Stimulated activated naive CD4-positive, alpha-beta T cell (primary cell): ENCODE measurements around the gene MALAT1.

ENCODE experiments used
- DNase-seq, 6 experiments: peaks; one replicate each; lab custom pipeline; 2025; lab: John Stamatoyannopoulos, UW

Gene MALAT1

GRCh38 chr11:65521777-65522521 is 23.1 kb downstream of the MALAT1 start:
- DNase-seq: peak in 5 of 6 experiments; percentile 29 to 60 (median 43)

GRCh38 chr11:65522718-65523630 is 24.1 kb downstream of the MALAT1 start:
- peak in 5 of 6 experiments; percentile 39 to 65 (median 56) for DNase-seq

DNA sequence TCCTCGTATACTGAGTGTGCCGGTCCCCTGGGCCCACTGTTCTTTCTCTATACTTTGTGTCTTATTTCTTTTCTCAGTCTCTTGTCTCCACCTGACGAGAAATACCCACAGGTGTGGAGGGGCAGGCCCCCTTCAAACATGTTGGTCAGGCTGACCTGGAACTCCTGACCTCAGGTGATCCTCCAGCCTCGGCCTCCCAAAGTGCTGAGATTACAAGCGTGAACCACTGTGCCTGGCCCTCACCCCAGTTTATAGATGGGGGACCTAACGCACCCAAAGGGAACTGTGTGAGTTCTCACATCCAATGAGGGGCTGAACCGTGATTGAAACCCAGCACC is 24.8 kb downstream of the MALAT1 start:
- DNase-seq: peak in 1 of 6 experiments; percentile 46

DNA sequence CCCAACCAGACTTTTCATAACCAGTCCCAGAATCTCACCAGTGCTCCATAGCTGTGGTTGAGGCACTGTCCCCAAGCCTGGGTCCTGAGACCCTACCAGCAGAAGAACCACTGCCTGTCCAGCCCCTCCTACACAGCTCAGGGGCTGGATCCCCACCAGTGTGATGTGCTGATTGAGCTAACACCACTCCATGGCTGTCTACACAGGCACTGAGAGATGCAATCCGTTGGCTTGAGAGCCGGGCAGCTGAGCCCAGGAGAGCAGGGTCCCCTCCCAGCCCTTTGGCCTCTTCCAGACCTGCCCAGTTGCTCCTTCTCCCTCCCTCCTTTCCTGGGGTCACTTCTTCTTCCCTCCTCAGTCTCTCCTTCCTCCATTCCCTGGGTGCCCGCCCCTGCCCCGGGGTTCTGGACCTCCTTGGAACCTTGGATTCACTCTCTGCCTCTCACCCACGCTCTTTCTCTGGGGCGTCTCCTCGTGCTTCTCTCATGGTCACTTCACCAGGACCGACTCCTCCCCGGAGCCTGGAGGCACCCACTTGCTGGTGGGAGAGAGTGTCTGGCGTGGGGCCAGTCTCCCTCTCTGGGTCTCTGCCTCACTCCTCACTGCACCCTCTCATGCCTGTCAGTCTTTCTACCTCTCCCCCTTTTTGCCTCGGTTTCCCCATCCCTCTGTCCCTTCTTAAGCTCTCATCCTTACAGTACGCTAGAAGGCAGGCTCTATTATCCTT is 25.3 kb downstream of the MALAT1 start:
- peak in 1 of 6 experiments; percentile 46 for DNase-seq

GRCh38 chr11:65524741-65525545 is 26.1 kb downstream of the MALAT1 start, which contains the start of gene SCYL1:
Gene SCYL1 (plus strand): TSS chr11:65525083. CDS start chr11:65525154, 71 bp downstream.
- peak; percentile 62 to 88 (median 84) for DNase-seq

GRCh38 chr11:65525546-65526480 is 27.0 kb downstream of the MALAT1 start:
- DNase-seq: peak in 1 of 6 experiments; percentile 36

DNA sequence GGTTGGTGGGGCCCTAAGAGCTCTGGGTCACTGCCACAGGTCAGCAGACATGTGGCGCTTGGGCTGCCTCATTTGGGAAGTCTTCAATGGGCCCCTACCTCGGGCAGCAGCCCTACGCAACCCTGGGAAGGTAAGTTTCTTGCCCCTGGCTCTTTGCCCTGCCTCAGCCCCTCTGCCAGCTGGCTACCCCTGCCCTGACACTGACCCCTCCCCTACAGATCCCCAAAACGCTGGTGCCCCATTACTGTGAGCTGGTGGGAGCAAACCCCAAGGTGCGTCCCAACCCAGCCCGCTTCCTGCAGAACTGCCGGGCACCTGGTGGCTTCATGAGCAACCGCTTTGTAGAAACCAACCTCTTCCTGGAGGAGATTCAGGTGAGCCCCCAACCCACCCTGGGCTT is 27.9 kb downstream of the MALAT1 start:
- no peak for DNase-seq

- DNase-seq: no peak
Measured at GRCh38 chr11:65528819-65529350, 30.0 kb downstream of the MALAT1 start.

GRCh38 chr11:65529475-65530156 is 30.8 kb downstream of the MALAT1 start:
- DNase-seq: no peak

GRCh38 chr11:65530157-65530496 is 31.3 kb downstream of the MALAT1 start:
- DNase-seq: peak in 4 of 6 experiments; percentile 10 to 32 (median 28)

DNA sequence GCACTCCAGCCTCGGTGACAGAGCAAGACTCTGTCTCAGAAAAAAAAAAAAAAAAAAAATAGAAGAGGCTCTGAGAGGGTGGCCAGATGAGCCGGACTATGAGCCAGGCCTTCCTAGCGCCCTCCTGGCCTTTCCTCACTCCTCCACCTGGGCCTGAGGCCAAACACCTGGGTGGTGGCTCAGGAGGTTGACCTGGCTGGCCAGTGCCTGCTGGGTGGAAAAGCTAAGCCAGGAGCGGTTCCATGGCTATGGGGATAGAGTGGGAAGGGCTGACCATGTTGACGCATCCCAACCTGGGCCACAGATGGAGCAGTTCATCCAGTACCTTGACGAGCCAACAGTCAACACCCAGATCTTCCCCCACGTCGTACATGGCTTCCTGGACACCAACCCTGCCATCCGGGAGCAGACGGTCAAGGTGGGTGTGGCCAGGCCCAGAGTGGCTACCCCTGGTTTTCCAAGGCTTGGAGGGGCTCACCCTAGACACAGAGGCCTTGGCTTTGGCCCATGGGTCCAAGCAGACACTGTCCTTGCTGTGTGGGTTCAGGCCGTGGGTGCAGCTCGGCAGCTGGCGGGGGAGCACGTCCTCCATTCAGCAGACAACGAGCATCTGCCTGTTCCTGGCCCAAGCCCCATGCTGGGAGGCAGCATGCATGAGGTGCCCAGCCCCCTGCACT is 33.7 kb downstream of the MALAT1 start:
- no peak for DNase-seq

DNA sequence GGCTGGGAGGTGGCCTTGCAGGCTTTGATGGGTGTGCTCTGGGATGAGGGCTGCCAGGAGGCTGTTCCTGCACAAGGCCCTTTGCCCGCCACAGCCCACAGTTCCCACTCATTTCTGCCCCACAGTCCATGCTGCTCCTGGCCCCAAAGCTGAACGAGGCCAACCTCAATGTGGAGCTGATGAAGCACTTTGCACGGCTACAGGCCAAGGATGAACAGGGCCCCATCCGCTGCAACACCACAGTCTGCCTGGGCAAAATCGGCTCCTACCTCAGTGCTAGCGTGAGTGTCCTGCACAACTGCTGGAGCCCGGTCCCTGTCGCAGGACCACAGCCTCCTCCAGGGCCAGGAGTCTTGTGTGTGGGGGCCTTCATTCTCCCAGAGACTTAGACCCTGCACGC is 36.3 kb downstream of the MALAT1 start:
- DNase-seq: no peak

- DNase-seq: no peak
Measured at GRCh38 chr11:65536412-65537295, 37.8 kb downstream of the MALAT1 start.

DNA sequence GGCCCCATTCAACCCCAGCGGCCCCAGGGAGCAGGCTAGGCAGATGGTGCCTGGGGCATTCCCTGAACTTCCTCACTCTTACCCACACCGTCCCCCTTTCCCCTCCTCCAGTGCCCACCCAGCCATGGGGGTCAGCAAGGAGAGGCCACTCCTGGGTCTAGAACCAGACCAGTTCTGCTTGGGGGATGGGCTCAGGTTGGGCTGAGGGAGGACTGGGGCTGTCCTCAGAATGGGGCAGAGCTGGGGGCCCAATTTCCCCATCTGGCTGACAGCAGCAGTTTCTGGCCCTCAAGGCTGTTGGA is 38.4 kb downstream of the MALAT1 start:
- DNase-seq: no peak

DNA sequence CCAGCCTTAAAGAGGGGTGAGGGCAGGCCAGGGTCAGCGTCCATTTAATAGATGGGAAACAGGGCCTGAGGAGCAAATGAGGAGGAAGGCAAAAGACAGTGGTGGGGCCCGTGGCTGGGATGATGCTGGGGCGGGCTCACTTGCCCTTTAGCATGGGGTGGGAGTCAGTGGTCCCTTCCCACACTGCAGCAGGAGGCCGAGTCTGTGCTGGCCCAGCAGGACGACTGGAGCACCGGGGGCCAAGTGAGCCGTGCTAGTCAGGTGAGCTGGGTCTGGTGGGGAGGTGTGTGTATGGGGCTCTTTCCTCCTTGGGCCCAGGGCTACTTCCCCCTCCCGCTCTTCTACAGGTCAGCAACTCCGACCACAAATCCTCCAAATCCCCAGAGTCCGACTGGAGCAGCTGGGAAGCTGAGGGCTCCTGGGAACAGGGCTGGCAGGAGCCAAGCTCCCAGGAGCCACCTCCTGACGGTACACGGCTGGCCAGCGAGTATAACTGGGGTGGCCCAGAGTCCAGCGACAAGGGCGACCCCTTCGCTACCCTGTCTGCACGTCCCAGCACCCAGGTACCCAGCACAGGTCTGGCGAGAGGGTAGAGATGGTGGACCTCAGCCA is 38.9 kb downstream of the MALAT1 start:
- DNase-seq: no peak

DNA sequence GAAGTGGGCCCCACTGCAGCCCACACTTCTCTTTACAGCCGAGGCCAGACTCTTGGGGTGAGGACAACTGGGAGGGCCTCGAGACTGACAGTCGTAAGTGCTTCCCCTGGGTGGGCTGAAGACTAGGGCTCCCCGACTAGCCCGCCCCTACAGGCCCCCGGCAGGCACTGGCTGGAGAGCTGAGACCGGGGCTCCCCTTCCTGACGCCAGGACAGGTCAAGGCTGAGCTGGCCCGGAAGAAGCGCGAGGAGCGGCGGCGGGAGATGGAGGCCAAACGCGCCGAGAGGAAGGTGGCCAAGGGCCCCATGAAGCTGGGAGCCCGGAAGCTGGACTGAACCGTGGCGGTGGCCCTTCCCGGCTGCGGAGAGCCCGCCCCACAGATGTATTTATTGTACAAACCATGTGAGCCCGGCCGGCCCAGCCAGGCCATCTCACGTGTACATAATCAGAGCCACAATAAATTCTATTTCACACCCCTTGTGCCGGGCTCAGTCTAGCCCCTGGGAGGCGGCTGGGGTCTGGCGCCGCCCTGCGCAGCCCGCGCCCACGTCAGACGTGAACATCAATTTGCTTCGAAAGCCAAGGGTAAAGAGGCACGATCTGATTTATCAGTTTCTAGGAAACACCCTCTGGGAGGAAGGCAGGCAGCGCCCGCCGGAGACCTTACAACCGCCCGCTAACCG is 39.5 kb downstream of the MALAT1 start:
- DNase-seq: no peak
